Epithelial cell of prostate (primary cell): ENCODE data around the gene SLC25A11.

Source experiments
- DNase-seq: peaks from one replicate; pipeline ENCODE4 v3.0.0-alpha.2; 2011; ENCODE audit warnings: low read depth, low spot score
- H3K27ac ChIP-seq: fragments of 450-650 bp; 2 replicates; pipeline ENCODE4 v1.5.1; 2017; ENCODE audit warnings: mild to moderate bottlenecking

SLC25A11 gene, protein sequence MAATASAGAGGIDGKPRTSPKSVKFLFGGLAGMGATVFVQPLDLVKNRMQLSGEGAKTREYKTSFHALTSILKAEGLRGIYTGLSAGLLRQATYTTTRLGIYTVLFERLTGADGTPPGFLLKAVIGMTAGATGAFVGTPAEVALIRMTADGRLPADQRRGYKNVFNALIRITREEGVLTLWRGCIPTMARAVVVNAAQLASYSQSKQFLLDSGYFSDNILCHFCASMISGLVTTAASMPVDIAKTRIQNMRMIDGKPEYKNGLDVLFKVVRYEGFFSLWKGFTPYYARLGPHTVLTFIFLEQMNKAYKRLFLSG

DNA sequence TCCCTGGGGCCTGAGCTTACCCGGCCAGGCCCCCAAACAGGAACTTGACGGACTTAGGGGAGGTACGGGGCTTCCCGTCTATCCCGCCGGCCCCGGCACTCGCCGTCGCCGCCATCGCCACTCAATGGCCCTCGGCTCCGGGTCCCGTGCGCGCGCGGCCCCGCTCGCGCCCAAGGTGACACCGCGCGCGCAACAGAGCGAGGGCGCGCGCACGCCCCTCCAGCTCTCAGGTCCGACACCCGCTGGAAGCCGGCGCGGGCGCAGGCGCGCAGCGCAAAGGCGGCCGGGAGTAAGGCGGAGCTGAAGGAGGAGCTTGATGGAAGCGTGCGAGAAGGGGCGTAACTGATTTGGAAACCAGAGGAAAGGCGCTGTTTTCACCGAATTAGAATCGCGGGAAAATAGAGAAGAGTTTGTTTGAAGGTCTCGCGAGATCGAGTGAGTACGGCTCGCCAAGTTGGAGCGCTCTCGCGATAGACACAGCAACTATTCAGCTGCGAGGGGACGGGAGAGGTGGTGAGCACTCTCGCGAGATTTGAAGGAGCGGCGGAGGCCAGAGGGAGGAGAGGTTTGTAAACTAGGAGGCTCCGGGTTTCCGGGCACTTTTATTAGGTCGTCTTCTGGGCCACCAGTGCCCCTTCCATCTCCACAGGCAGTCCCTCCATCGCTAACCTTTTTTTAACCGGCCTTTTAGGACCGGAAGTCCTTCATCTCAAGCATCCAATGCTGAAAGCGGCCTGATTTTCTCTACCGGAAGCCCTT lies at the start of gene SLC25A11, which contains the start of gene RNF167:
TSS of gene SLC25A11 (minus strand) at position 251 of the 759 bp plus-strand sequence. CDS start at position 115, 136 bp downstream.
TSS of gene RNF167 (plus strand) at position 473 of the 759 bp plus-strand sequence. CDS start 642 bp downstream, outside the sequence.
- peak within 1 kb of the TSS; percentile 96 for H3K27ac ChIP-seq
- DNase-seq = peak; percentile 97

DNA sequence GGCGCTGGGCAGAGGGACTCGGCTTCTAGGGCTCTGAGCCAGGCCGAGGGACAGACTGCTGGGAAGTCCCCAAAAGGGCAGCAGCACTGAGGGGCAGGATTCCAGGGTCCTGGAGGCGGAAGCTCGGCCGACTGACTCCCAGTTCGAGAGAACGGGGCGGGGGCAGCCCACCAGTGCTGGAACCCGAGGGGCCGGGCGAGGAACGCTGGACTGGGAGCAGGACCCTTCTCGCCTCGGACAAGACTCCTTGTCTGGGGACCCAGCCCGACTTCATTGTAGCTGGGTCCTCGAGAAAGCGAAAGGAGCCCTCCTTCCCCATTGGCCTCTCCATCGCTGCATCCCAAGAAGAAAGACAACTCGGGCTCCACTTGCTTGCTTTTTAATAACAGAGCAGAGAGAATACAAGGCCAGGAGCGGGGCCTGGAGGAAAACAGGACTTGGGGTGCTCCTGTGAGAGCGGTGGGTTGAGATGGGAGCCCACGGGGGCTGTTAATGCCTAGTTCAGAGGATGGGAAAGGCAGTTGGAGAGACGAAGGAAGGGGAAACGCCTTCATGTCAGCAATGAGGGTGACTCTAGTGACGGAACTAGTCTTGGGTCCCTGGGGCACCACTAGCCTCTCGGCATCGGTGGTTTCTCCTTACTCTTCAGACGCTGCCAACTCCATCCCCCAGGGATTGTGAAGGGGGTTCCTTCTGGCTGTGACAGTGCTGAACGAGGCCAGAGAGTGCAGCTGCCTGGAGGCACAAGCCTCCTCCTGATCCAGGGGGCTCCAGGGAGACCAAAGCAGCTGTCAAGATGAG lies 48.1 kb upstream of the SLC25A11 start:
- peak overlapping the region; percentile 82 for H3K27ac ChIP-seq
- no peak for DNase-seq

DNA sequence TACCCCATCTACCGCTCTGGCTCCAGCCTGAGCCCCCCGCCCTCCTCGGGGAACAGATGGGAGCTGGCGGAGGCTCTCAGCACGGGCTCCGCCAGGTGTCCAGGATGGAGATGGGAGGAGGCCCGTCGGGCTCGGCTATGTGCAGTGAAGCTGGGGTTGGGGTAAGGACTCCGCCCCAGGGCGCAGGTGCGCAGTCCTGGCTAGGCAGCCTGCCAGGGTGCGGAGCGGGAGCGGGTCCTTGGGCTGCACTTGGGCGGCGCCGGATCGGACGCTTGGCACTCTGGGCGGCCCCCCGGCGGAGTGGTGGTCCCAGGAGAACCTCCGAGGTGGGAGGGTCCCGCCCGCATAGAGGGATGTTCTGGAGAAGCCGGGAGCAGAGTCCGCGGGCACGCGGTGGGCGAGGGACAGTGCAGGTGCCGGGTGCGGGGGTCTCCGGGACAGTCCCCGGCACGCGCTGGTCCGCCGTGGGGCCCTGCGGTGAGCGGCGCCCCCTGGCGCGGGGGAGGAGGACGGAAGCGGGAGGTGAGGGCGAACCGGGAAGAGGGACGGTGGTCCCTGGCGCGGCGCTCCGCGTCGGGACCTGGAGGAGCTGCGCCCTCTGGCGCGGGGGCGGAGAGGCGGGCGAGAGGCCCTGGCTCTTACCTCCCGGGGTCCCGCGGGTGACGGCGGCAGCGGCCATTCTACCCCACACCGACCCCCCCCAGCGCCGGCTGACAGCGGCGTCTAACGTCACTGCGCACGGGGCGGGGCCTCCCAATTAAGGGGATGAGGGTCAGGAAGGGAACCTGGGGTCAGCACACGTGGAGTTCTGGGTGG lies 47.3 kb upstream of the SLC25A11 start, which contains the start of gene CAMTA2:
TSS of gene CAMTA2 (minus strand) at position 725 of the 816 bp plus-strand sequence. CDS start 1,453 bp downstream, outside the sequence.
- H3K27ac ChIP-seq = peak within 1 kb of the TSS; percentile 82
- no peak for DNase-seq

DNA sequence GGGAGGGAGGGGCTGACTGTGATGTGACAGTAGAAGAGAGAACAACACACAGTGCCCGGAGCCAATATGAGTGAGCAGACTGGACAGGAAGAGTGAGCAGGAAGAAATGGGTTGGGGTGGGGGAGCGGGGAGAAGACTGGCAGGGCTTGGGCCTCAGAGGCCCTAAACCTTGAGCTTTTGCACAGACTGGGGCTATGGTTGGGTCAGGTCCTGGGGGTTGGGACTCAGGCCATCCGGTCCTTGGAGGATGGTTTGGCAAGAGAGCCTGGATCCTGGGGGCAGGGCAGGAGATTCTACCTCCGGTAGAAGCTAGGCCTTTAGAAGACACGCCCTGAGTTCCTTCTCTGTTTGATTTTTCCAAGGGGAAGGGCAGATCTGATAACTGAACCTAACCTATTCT lies 46.6 kb upstream of the SLC25A11 start:
- DNase-seq = no peak

DNA sequence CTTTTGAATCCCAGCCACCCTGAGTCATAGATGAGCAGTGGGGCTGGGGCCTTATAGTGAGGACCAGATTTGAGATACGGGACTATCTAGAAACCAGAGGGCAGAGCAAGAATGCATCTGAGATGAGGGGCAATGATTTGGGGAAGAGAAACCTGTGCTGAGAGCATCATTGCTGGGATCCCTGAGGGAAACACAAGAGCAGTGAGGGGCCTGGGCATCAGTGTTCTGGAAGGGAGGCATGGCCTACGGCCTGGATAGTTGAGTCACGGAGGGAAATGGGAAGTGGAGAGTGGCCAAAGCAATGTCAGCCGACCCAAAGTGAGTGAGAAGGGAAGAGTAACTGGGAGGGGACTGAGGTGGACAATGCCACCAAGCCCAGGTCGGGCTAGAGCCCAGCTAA lies 42.5 kb upstream of the SLC25A11 start:
- DNase-seq = no peak

More for the DNA sequence above, 46.6 kb upstream of the SLC25A11 start:
- H3K27ac ChIP-seq = peak overlapping the region; percentile 82

DNA sequence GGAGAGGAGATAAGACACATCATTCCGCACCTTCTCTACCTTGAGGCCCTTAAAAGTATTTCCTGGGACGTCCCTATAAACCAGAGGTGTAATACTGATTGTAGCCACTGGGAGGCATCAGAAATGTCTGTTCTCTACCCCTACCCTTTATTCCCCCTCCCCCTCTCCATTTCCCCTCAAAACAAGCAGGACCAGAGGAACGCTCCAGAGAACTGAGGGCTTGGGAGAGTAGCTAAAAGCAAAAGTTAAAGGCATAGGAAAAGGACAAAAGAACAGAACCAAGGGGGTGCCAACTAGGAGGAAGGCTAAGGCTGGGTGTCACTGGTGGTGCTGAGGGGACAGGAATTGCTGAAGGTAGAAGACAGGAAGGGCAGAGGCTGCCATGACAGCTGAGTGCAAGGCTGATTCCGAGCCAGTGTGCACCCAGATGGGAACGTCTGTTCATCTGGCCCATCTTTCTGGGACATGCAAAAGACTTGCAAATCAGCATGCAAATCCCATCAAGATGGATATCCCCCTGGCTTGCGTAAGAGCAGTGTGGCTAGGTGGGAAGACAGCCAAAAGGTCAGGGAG lies 40.9 kb upstream of the SLC25A11 start:
- no peak overlapping the region for H3K27ac ChIP-seq
- no peak for DNase-seq

More for the DNA sequence above, 42.5 kb upstream of the SLC25A11 start:
- no peak overlapping the region for H3K27ac ChIP-seq

DNA sequence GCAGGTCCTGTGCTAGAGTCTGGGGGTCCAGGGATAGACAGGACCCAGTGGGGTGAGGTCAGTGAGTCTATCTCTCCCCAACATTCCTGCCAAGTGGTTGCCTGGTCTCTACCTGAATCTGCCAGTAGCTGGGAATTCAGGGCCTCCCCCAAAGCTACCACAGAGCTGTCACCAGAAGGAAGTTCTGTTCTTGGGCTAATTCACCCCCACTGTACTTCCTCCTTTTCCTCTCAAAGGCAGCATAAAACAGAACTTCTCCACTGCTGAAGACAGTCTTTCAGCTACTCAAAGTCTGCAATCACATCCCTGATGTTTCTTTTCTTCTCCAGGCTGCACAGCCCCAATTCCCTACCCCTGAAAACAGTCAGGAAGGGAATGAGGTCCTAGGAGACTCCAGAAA lies 38.9 kb upstream of the SLC25A11 start:
- H3K27ac ChIP-seq = no peak overlapping the region
- DNase-seq = no peak

DNA sequence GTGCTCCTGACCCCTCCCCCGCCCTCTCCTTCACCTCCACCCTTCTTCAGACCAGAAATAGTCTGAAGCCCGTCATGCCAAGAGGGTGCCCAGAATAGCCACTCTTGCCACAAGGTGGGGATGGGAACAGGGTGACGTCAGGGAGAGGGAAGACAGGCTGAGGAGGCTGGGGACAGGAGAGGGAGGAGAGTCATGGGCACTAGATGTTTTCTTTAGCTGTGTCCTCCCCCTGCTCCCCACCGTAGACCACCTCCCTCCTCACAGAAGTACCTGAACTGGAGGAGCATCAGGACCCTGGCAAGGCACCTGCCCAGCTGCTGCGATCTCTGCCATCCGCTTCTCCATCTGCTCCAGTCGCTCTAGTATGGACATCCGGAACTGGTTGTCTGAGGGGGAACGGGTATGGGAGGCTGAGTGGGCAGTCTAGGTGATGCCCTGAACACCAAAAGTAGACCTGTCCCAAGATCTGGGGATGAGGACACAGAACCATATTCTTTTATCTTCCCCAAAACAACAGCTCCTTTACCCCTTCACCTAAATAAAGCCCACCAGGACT lies 34.3 kb upstream of the SLC25A11 start:
- no peak for DNase-seq
- no peak overlapping the region for H3K27ac ChIP-seq

DNA sequence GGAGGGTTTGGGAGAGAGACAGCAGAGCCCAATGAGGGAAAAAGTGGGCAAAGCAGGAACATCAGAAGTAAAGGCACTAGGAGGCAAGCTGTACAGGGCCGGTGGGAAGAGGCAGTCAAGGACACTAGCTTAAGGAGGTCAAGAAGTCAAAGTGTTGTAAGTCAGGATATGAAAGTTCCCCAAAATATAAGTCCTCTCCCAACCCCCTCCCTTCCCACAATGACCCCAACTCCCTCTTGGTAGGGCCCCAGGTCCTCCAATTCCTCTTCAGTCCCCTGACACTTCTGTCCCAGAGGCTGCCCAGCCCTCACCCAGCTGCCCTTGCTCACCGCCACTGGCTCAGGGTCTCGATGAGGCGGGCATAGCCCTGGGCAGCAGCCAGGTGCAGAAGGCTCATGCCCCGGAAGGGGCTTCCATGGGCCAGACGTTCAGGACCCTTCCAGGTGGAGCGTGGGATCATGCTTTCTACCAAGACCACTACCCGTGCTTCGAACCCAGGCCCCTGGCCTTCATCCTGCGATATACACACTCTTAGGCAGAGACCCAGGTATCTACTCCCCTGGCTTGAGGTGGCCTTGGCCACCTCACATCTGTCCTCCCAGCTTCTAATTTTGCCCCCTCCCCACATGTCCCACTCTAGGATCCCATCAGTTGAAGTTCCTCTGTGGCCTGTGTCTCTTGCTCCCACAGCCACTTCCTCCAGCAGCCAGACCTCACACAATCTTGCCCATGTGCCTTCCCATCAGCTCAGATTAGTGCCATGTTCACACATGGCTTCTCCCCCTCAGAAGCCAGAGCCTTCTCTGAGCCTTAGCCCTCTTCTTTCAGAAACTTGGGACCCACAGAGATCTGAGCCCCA lies 33.6 kb upstream of the SLC25A11 start:
- DNase-seq = no peak
- no peak overlapping the region for H3K27ac ChIP-seq

DNA sequence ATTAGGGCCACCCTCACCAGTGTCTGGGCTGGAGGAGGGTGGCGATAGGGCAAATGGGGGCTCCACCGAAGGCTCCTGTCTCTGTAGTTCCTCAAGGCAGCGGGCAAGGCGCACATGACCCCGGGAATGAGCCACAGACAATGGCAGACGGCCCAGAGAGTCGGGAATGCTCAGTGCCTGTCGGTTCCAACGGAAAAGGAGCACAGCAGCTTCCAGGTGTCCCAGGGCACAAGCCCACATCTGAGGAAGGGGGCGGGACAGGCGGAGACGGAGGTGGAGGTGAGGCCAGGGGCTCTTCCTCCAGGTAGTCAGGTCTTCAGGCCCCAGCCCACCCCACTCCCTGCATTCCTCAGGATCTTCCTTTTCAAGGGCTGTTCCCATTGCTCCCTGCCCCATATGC lies 32.9 kb upstream of the SLC25A11 start:
- H3K27ac ChIP-seq = no peak overlapping the region
- no peak for DNase-seq

DNA sequence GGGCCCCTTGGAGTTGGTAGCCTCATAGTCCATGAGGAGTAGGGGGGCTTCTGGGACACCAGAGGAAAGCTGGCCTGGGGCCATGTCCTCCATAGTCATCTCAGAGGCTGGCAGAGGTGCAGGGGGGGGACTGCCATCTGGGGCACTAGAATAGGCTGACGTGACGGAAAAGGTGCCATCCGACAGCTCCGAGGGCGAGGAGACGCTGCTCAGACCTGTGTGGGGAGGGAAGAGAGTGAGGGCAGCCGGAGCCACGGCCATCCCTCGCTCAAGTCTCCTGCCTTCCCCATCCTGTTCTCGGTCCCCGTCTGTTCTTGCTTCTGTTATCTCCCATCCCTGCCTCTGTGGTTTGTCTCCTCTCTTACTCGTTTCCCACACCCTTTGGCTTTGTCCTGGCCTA lies 32.5 kb upstream of the SLC25A11 start:
- H3K27ac ChIP-seq = no peak overlapping the region
- no peak for DNase-seq

DNA sequence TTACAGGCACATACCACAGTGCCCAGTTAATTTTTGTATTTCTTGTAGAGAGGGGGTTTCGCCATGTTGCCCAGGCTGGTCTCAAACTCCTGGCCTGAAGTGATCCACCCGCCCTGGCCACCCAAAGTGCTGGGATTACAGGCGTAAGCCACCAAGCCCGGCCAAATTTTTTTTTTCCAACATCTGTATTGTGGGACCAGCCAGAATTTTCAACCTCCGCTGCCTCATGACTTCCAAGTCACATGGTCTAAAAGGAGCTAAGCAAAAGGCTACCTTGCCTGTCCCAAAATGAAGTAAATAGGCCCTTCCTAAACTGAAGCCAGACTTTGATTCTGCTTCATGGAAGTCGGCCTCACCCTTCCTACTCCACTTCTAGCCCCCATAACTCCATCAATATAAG lies 32.0 kb upstream of the SLC25A11 start:
- H3K27ac ChIP-seq = no peak overlapping the region
- no peak for DNase-seq

DNA sequence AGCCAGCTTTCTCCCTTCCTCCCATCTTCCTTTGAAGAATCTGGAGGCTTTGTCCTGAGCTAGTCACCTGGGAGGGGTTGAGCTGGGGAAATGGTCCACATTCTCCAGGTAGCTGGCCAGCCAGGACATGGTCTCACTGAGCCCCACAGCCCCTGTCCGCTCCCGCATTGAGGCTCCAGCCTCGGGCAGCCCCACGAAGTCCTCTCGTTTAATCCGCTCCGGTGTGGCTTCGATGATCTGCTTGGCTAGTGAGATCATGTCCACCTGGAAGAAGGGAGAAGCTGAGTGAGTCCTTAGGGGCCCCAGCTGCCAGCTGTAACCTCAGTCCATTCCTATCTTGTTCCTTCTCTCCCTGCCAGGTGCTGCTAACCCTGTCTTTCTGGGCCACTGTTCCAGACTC lies 30.4 kb upstream of the SLC25A11 start:
- peak overlapping the region; percentile 97 for H3K27ac ChIP-seq

DNA sequence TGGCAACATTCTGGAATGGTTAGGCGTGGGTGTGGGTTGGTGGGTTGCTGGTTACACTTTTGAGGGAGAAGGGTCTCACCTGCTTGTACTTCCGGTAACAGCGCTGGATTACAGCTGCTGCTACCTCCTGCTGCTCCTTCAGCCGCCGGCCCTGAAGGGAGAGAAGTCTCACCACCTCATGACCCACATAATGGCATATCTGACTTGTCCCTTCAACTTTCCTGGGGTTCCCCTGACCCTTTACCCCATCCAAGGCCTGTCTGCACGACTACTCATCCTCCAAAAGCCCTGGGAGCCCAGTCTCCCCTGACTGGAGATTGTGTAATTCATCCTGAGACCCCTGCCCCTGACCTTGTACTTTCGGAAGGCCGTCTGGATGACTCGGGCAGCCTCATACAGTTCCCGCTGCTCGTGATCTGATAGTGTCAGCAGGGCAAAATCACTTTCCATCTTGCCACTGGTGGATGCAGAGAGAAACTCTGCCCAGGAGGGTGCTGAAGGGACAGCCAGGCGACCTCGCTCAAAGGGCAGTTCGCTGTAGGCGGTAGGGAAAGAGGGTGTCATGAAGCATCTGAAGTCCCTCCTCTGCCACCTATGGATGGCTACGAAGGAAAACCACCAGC lies 29.8 kb upstream of the SLC25A11 start:
- H3K27ac ChIP-seq = peak overlapping the region; percentile 97
- no peak for DNase-seq

More for the DNA sequence above, 30.4 kb upstream of the SLC25A11 start:
- DNase-seq = no peak

DNA sequence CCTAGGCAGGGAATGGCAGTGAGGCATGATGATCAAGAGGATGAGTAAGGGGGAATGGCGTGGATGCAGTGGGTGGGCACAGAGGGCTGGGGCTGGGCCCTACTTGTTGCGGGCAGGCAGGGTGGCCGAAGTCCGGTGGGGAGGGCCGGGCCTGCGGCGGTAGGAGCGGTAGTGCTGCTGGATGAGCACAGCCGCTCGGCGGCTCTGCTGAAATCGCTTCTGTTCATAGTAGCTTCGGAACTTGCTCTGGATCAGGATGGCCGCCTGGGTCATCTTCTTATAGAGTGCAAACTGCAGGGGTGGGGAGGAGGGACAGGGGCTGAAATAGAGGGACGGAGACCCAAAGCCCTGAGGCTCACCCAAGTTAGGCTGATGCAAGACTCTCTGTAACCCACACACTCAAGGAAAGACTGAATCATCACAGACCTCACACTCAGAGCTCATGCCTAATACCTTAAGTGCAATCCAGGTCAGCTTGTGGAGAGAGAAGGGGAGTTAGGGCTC lies 29.3 kb upstream of the SLC25A11 start:
- peak overlapping the region; percentile 97 for H3K27ac ChIP-seq
- peak; percentile 66 for DNase-seq

DNA sequence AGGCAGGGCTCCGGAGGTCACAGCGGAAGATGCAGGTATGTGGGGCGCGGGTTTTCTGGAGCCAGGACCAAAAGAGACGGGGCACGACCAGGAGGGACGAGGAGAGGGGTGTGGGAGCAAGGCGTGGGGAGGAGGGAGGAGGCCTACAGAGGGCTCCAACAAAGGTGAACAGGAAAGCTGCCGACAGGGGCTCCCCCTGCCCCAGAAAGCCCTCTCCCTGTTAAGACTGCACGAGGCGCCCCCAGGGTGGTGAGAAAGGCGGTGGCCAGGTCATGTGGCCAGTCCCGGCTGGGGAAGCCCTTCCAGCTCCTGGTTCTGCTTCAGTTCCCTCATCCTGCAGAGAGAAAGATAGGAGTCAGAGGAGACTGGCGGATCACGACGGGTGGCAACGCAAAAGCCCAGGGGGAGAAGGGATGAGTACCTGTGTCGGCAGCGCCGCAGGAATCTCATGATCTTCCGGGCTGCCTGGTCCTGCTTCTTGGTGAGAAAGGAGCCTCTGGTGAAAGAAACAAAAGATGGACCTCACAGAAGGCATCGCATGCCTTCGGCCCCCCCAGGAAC lies 28.7 kb upstream of the SLC25A11 start:
- no peak for DNase-seq

More for the DNA sequence above, 28.7 kb upstream of the SLC25A11 start:
- peak overlapping the region; percentile 97 for H3K27ac ChIP-seq
